Fibroblast of pulmonary artery (primary cell): ENCODE measurements around the gene ZNF292.
A peak's percentile ranks its signal among the peaks of the same experiment; 100 is the strongest.
"Not testable (repeated sequence)": the region's sequence is repeated elsewhere in the genome, so short reads cannot be mapped to it uniquely, and the experiment has no call there.

ENCODE experiments used
- DNase-seq: peaks from one replicate; pipeline ENCODE4 v3.0.0-alpha.2; 2010; ENCODE audit warnings: low read depth
- H3K4me3 ChIP-seq: replicated peaks from 2 replicates; pipeline ENCODE4 v1.5.1; 2011; ENCODE audit warnings: low read depth, mild to moderate bottlenecking, control low read depth, low read length, moderate library complexity
- CTCF ChIP-seq: IDR thresholded peaks from 2 replicates; pipeline ENCODE4 v1.5.1; 2011; ENCODE audit warnings: mild to moderate bottlenecking, control low read depth, low read length, inconsistent platforms; ENCODE audit errors: missing control alignments

ZNF292 gene

GRCh38 chr6:87282743-87283142 lies 127.4 kb downstream of the ZNF292 start:
- peak; percentile 25 for DNase-seq
- no peak overlapping the region for H3K4me3 ChIP-seq
- no peak for TF ChIP-seq CTCF

GRCh38 chr6:87283461-87283860 lies 128.1 kb downstream of the ZNF292 start:
- DNase-seq, result no peak
- TF ChIP-seq CTCF, result no peak
- H3K4me3 ChIP-seq, result no peak overlapping the region

GRCh38 chr6:87287251-87287650 lies 131.9 kb downstream of the ZNF292 start:
- TF ChIP-seq CTCF, result no peak
- peak; percentile 13 for DNase-seq
- no peak overlapping the region for H3K4me3 ChIP-seq

- no peak for TF ChIP-seq CTCF
- no peak for DNase-seq
- H3K4me3 ChIP-seq, result no peak overlapping the region
Measured at GRCh38 chr6:87289571-87289970, 134.2 kb downstream of the ZNF292 start.

GRCh38 chr6:87291883-87292282 lies 136.5 kb downstream of the ZNF292 start:
- TF ChIP-seq CTCF, result no peak
- DNase-seq, result no peak
- no peak overlapping the region for H3K4me3 ChIP-seq

- H3K4me3 ChIP-seq, result no peak overlapping the region
- DNase-seq, result no peak
- TF ChIP-seq CTCF, result no peak
Measured at GRCh38 chr6:87293526-87293925, 138.2 kb downstream of the ZNF292 start.

GRCh38 chr6:87297119-87297518 lies 141.8 kb downstream of the ZNF292 start:
- TF ChIP-seq CTCF, result no peak
- H3K4me3 ChIP-seq, result no peak overlapping the region
- DNase-seq, result no peak

- DNase-seq, H3K4me3 ChIP-seq: not testable (repeated sequence)
Measured at GRCh38 chr6:87301277-87301676, 145.9 kb downstream of the ZNF292 start.
